ENCODE data around the gene RAMP1.
"Not testable (repeated sequence)": the region's sequence is repeated elsewhere in the genome, so short reads cannot be mapped to it uniquely, and the experiment has no call there.

Gene RAMP1

GRCh38 chr2:237921967-237922492 is 62.6 kb downstream of the RAMP1 start:
- DNase-seq: no peak

DNA sequence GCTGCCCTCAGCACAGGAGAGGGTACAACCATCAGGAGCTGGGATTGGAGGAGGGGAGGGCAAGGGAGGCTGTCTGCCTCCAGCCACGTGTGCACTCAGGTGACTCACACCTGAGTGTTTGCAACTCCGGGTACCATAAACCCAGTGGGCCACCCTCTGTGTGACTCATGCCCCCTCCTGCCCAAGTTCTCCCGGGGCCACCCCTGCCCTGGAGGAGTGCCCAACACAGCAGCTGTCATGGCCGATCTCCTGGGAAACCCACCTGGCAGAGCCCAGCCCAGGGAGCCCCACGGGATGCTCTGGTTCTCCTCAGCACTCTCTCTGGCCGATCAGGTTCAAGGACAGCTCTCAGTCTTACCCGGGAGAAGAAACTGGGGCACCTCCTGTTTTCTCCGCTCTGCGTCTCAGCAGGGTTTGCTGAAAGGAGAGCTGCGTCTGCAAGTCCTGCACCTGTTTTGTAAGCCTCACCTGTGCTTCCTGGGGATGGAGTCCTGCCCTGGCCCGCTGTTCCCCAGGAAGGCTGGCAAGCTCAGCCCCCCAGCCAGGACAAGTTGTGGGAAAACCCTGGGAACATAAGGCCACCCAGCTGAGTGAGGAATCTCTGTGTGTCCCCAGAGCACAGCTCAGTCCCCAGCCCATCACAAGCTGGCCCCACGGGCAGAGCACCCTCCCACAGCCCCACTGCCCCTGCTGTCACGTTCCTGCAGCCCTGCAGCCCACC is 63.4 kb downstream of the RAMP1 start:
- peak; percentile 67 for DNase-seq

- peak; percentile 80 for DNase-seq
These were observed 64.2 kb downstream of the RAMP1 start for GRCh38 chr2:237923481-237924163.

GRCh38 chr2:237924164-237924534 is 64.7 kb downstream of the RAMP1 start:
- DNase-seq: no peak

DNA sequence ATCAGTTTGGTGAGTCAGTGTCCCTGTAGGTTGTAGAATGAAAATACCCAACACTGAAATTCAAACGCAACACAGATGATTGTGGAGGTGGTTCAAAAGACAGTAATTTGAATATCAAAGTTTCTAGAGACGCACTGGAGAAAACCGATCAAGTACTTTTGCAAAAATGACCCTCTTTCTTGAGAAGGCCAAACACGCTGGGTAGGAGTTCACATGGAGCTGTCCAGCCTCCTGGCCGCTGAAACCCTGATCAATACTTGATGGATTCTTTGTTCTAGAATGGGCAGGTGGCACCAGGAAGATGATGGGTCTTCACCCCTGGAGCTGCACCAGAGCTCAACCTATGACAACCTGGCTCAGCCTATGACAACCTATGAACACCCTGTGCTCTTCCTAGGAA is 67.7 kb downstream of the RAMP1 start:
- no peak for DNase-seq

DNA sequence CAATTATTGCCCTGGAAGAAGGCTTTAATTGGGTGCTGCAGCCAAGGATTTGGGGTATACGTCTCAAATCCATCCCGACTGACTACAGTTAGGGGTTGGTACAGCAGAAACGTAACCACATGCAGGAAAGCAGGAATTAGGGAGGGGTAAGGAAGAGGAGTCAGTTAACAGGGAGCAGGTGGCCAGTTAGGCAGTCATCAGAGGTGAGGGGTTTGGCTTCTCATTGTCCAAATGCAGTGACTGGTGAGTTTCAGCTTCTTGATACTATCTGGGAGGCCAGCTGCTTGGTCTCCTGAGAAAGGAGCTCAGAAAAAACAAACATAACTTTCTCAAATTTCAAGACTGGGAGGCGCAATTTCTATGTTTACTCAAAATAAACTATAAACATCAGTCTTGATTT is 68.6 kb downstream of the RAMP1 start:
- no peak for DNase-seq

GRCh38 chr2:237929979-237930378 is 70.6 kb downstream of the RAMP1 start:
- DNase-seq: no peak

GRCh38 chr2:237931205-237931721 is 71.8 kb downstream of the RAMP1 start:
- peak; percentile 85 for DNase-seq

DNA sequence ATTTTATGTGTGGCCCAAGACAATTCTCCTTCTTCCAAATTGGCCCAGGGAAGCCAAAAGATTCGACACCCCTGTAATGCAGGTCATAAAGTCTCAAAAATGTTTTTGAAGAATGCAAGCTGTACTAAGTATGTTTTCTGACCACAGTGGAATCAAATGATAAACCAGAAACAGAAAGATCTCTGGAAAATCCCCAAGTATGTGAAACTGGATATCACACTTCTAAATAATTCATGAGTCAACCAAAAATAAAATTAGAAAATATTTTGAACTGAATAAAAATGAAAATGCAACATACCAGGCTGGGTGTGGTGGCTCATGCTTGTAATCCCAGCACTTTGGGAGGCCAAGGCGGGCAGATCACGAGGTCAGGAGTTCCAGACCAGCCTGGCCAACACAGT is 73.3 kb downstream of the RAMP1 start:
- no peak for DNase-seq

DNA sequence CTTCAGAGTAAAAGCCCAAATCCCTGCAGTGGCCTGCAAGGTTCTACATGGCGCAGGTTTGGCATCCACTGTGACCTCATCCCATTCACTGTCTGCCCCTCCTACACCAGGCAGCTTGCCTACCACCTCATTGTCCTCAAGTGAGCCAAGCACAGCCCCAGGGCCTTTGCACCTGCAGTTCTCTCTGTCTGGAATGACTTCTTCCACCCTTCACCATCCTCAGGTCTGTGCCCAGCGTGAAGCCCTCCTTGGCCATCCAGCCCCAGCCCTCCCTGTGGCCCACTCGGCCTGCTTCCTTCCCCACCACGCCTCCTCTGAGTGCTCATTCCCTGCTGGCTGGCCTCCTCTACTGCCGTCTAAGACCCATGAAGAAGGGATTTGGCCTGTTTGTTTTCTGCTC is 74.8 kb downstream of the RAMP1 start:
- no peak for DNase-seq

DNA sequence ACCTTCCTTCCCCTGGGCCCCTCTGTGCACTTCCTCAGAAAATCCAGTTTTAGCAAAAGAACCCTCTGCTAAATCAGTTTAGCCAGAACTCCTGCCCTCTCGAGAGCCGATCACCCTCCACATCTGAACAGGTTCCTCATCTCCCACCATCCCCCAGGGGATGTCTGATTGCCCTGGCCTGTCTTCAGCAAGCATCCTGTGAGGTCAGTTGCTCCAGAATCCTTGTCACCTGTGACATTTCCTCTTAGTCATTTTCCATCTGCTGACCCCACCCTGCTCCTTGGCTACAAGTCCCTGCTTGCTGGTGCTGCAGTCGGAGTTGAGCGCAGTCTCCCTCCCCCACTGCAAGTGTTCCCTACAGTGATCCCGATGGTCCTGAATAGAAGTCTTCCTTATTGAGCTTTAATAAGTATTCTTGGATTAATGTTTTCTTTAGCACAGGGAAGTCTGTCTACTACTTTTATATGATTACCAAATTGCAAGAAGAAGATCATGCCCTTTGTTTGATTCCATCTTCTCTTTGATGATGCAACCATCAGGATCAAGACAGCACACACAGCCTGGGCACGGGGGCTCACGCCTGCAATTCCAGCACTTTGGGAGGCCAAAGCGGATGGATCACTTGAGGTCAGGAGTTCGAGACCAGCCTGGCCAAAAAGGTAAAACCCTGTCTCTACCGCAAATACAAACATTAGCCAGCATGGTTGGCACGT is 76.5 kb downstream of the RAMP1 start:
- DNase-seq: no peak

DNA sequence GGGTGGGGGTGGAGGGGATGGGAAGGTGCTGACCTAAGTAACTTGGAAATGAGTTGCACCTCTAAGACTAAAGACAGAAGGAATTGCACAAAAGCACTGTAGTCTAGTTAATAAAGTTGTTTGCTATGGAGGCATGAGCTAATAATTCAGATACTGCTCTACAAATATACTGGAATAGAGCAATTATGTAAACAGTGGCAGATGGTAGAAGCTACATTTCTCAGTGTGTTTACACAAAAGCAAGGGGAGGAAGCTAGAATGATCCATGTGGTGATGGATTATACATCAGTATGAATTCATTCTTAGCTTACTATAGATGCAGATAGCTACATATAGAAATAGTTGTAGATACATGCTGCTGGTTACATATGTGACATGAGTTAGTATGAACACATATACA is 79.8 kb downstream of the RAMP1 start:
- DNase-seq: no peak

DNA sequence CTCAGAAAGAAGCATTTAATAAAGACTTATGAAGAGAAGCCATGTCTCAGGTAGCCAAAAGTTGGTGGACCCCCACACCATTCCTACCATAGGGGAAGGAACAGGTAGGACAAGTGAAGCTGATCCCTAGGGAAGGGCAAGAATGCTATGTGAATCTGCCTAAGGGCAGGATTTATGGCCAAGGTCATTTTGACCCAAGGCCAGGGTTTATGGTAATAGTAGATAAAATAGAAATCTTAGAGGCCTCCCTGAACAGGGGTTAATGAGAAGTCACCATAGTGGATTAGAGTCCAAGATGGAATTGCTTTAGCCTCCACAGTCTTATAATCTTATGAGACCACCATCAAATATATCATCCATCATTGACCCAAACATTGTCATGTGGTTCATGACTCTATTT is 81.4 kb downstream of the RAMP1 start:
- DNase-seq: no peak

DNA sequence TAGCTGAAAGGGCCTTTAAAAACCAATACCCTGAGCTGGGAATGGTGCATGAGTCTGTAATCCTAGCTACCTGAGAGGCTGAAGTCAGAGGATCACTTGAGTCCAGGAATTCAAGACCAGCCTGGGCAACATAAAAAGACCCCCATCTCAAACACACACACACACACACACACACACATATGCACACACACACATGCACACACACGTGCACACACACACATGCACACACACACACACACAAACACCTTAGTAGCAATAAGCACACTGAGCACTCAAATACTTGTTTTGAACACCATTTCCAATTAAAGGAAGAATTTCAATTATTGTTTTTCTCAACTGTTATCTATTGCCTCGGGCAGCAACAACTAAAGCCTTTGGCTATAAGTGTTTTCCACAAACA is 81.8 kb downstream of the RAMP1 start:
- no peak for DNase-seq

DNA sequence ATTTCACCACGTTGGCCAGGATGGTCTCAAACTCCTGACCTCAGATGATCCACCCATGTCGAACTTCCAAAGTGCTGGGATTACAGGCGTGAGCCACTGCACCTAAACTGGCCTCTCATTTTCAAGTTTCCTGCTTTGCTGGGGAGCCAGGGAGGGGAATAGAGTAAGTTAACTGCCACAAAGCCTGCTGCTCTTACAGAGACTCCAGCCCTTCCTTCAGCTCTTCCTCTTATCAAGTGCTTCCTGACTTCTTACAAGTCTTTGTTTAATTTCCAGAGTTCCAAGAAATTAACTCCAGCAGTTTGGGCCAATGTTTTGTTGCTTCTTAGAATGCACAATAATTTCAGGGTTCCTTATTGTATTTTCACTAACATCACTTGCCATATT is 83.1 kb downstream of the RAMP1 start:
- no peak for DNase-seq

GRCh38 chr2:237943395-237944094 is 84.1 kb downstream of the RAMP1 start:
- DNase-seq: no peak

- no peak for DNase-seq
These were observed 84.9 kb downstream of the RAMP1 start for GRCh38 chr2:237944302-237944701.

- DNase-seq: no peak
These were observed 87.0 kb downstream of the RAMP1 start for GRCh38 chr2:237946423-237946822.

DNA sequence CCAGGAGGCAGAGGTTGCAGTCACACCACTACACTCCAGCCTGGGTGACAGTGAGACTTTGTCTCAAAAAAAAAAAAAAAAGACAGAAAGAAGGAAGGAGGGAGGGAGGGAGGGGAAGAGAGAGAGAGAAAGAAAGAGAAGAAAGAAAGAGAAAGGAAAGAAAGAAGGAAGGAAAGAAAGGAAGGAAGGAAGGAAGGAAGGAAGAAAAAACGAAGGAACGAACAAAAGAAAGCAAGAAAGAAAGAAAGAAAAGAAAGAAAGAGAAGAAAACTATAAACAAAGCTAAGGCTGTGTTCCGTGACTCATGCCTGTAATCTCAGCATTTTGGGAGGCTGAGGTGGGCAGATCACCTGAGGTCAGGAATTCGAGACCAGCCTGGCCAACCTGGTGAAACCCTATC is 91.9 kb downstream of the RAMP1 start:
- DNase-seq: not testable (repeated sequence)

DNA sequence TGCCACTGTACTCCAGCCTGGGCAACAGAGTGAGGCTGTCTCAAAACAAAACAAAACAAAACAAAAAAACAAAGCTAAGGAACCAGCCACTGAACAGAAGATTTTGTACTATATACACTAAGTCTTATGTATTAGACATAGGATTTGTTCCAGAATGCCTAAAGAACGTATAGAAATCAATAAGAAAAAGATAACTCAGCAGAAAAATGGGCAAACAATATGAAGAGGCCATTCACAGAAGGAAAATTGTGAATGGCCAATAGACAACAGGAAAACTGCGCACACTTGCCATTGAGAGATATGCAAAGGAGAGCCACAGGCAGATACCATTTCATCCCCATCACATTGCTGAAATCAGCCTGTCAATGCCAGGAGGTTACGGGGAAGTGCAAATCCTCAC is 92.5 kb downstream of the RAMP1 start:
- DNase-seq: no peak

- no peak for DNase-seq
These were observed 93.4 kb downstream of the RAMP1 start for GRCh38 chr2:237952851-237953250.

DNA sequence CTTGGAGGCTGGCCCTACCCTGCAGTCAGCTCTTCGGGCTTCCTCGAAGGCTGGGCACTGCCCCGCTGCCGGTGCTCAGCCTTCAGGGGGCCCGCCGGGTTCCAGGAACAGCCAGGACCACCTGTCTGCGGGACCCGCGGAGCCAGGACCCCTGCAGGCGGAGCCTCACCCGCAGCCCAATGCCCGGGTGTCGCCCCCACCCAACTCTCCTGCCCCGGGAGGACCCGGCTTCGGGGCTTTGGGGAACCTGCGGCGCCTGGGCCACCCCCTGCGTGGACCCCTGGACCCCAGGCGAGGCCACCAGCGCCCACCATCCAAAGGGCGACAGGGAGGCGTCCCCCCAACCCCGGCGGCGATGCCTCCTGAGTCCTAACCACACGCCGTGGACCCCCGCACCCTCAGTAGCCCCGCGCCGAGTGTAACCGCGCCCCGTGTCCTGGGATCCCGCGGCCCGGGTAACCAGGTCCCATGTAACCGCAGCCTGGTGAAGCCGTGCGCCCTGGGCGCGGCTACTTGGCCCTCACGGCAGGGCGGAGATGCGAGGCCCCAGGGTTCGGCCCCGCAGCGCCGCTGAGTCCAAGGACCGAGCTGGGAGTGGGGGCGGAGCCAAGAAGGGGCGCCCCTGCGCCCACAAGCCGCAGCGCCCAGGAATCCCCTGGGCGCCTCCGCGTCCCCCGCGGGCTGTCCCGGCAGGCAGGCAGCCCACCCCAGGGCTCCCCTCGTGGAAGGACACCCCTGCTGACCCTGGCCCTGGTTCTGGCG is 96.4 kb downstream of the RAMP1 start:
- DNase-seq: no peak
